SK-N-SH treated with all-trans-retinoic acid at 6 μM for 48 hours (cell line): ENCODE results near the gene LPP.

Source experiments
- ARNTL ChIP-seq: fragments of 450-650 bp; formaldehyde crosslinking; IDR thresholded peaks from 2 replicates; pipeline ENCODE4 v1.5.0; 2020; ENCODE audit warnings: low read depth, mild to moderate bottlenecking, moderate library complexity, borderline replicate concordance
- CREB5 ChIP-seq: fragments of 250-450 bp; sonication (Bioruptor Pico); IDR thresholded peaks from 2 replicates; pipeline ENCODE4 v1.5.1; 2020; ENCODE audit warnings: low read depth, mild to moderate bottlenecking, moderate library complexity
- CSDC2 ChIP-seq: fragments of 250-450 bp; sonication (Bioruptor Pico); IDR thresholded peaks from 2 replicates; pipeline ENCODE4 v1.5.0; 2020; ENCODE audit warnings: mild to moderate bottlenecking, moderate library complexity
- ESRRG ChIP-seq: fragments of 250-450 bp; sonication (Bioruptor Pico); IDR thresholded peaks from 2 replicates; pipeline ENCODE4 v1.6.1; 2021; ENCODE audit warnings: mild to moderate bottlenecking
- ISL1 ChIP-seq: fragments of 250-450 bp; sonication (Bioruptor Pico); IDR thresholded peaks from 2 replicates; pipeline ENCODE4 v2.1.2; 2022; ENCODE audit warnings: mild to moderate bottlenecking, moderate library complexity
- PPARA ChIP-seq: fragments of 250-450 bp; sonication (Bioruptor Pico); IDR thresholded peaks from 2 replicates; pipeline ENCODE4 v1.5.0; 2020; ENCODE audit warnings: mild to moderate bottlenecking, borderline replicate concordance
- TOX ChIP-seq: fragments of 250-450 bp; sonication (Bioruptor Pico); IDR thresholded peaks from 2 replicates; pipeline ENCODE4 v1.8.0; 2021; ENCODE audit warnings: mild to moderate bottlenecking, moderate library complexity, borderline replicate concordance
- ZFP3 ChIP-seq: fragments of 250-450 bp; sonication (Bioruptor Pico); IDR thresholded peaks from 2 replicates; pipeline ENCODE4 v1.5.0; 2020; ENCODE audit warnings: mild to moderate bottlenecking, moderate library complexity
- TF ChIP-seq, protein P1 (sequence below): fragments of 250-450 bp; sonication (Bioruptor Pico); IDR thresholded peaks from 2 replicates; pipeline ENCODE4 v1.5.1; 2021; ENCODE audit warnings: mild to moderate bottlenecking, moderate library complexity
- TF ChIP-seq, protein P2 (sequence below): fragments of 250-450 bp; sonication (Bioruptor Pico); IDR thresholded peaks from 2 replicates; pipeline ENCODE4 v1.8.0; 2020; ENCODE audit warnings: mild to moderate bottlenecking, moderate library complexity, borderline replicate concordance
- TF ChIP-seq, protein P3 (sequence below): fragments of 250-450 bp; sonication (Bioruptor Pico); IDR thresholded peaks from 2 replicates; pipeline ENCODE4 v1.5.0; 2020; ENCODE audit warnings: mild to moderate bottlenecking, moderate library complexity

- no peak for TF ChIP-seq CREB5 (CRISPR knock-in tag)
- no peak for TF ChIP-seq TOX (CRISPR knock-in tag)
- no peak for TF ChIP-seq ZFP3 (CRISPR knock-in tag)
- no peak for TF ChIP-seq ARNTL
- TF ChIP-seq, protein P1, sequence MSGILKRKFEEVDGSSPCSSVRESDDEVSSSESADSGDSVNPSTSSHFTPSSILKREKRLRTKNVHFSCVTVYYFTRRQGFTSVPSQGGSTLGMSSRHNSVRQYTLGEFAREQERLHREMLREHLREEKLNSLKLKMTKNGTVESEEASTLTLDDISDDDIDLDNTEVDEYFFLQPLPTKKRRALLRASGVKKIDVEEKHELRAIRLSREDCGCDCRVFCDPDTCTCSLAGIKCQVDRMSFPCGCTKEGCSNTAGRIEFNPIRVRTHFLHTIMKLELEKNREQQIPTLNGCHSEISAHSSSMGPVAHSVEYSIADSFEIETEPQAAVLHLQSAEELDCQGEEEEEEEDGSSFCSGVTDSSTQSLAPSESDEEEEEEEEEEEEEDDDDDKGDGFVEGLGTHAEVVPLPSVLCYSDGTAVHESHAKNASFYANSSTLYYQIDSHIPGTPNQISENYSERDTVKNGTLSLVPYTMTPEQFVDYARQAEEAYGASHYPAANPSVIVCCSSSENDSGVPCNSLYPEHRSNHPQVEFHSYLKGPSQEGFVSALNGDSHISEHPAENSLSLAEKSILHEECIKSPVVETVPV, result no peak
- TF ChIP-seq, protein P2, sequence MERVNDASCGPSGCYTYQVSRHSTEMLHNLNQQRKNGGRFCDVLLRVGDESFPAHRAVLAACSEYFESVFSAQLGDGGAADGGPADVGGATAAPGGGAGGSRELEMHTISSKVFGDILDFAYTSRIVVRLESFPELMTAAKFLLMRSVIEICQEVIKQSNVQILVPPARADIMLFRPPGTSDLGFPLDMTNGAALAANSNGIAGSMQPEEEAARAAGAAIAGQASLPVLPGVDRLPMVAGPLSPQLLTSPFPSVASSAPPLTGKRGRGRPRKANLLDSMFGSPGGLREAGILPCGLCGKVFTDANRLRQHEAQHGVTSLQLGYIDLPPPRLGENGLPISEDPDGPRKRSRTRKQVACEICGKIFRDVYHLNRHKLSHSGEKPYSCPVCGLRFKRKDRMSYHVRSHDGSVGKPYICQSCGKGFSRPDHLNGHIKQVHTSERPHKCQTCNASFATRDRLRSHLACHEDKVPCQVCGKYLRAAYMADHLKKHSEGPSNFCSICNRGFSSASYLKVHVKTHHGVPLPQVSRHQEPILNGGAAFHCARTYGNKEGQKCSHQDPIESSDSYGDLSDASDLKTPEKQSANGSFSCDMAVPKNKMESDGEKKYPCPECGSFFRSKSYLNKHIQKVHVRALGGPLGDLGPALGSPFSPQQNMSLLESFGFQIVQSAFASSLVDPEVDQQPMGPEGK, result no peak
- no peak for TF ChIP-seq CSDC2 (CRISPR knock-in tag)
- TF ChIP-seq, protein P3, sequence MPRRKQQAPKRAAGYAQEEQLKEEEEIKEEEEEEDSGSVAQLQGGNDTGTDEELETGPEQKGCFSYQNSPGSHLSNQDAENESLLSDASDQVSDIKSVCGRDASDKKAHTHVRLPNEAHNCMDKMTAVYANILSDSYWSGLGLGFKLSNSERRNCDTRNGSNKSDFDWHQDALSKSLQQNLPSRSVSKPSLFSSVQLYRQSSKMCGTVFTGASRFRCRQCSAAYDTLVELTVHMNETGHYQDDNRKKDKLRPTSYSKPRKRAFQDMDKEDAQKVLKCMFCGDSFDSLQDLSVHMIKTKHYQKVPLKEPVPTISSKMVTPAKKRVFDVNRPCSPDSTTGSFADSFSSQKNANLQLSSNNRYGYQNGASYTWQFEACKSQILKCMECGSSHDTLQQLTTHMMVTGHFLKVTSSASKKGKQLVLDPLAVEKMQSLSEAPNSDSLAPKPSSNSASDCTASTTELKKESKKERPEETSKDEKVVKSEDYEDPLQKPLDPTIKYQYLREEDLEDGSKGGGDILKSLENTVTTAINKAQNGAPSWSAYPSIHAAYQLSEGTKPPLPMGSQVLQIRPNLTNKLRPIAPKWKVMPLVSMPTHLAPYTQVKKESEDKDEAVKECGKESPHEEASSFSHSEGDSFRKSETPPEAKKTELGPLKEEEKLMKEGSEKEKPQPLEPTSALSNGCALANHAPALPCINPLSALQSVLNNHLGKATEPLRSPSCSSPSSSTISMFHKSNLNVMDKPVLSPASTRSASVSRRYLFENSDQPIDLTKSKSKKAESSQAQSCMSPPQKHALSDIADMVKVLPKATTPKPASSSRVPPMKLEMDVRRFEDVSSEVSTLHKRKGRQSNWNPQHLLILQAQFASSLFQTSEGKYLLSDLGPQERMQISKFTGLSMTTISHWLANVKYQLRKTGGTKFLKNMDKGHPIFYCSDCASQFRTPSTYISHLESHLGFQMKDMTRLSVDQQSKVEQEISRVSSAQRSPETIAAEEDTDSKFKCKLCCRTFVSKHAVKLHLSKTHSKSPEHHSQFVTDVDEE (CRISPR knock-in tag), result no peak
- no peak for TF ChIP-seq ISL1 (CRISPR knock-in tag)
- TF ChIP-seq ESRRG, result no peak
- no peak for TF ChIP-seq PPARA (CRISPR knock-in tag)
Observed at GRCh38 chr3:188283347-188283746, 129.4 kb downstream of the LPP start.
